ENCODE measurements around the gene BIN1. TPM values are rescaled to one million over a fixed set of nuclear protein-coding genes. Genes with fewer than 3 reads are reported as not detected.
"Not testable (repeated sequence)": the region's sequence is repeated elsewhere in the genome, so short reads cannot be mapped to it uniquely, and the experiment has no call there.

BIN1 gene
- total RNA-seq, 1 donor from 2014 or later: 65.2 TPM

GRCh38 chr2:127028745-127029144 is 78.2 kb downstream of the BIN1 start:
- DNase-seq (ENCODE audit: extremely low read depth, low read depth, low spot score): not testable (repeated sequence)

- DNase-seq (ENCODE audit: extremely low read depth, low read depth, low spot score): no peak
Observed at GRCh38 chr2:127027715-127028114, 79.2 kb downstream of the BIN1 start.

GRCh38 chr2:127025359-127026166 is 81.4 kb downstream of the BIN1 start:
- DNase-seq (ENCODE audit: extremely low read depth, low read depth, low spot score): no peak

- no peak for DNase-seq (ENCODE audit: extremely low read depth, low read depth, low spot score)
Observed at GRCh38 chr2:127024769-127025358, 82.1 kb downstream of the BIN1 start.

- no peak for DNase-seq (ENCODE audit: extremely low read depth, low read depth, low spot score)
Observed at GRCh38 chr2:127023504-127023903, 83.5 kb downstream of the BIN1 start.

- no peak for DNase-seq (ENCODE audit: extremely low read depth, low read depth, low spot score)
Observed at GRCh38 chr2:127022817-127023216, 84.1 kb downstream of the BIN1 start.

- DNase-seq (ENCODE audit: extremely low read depth, low read depth, low spot score): no peak
Observed at GRCh38 chr2:127020536-127020935, 86.4 kb downstream of the BIN1 start.

GRCh38 chr2:127017548-127017947 is 89.4 kb downstream of the BIN1 start:
- DNase-seq (ENCODE audit: extremely low read depth, low read depth, low spot score): no peak

GRCh38 chr2:127016329-127016728 is 90.6 kb downstream of the BIN1 start:
- no peak for DNase-seq (ENCODE audit: extremely low read depth, low read depth, low spot score)

- DNase-seq (ENCODE audit: extremely low read depth, low read depth, low spot score): no peak
Observed at GRCh38 chr2:127015106-127015910, 91.6 kb downstream of the BIN1 start.

- peak; percentile 41 for DNase-seq (ENCODE audit: extremely low read depth, low read depth, low spot score)
Observed at GRCh38 chr2:127014630-127015029, 92.3 kb downstream of the BIN1 start.

GRCh38 chr2:127014224-127014623 is 92.7 kb downstream of the BIN1 start:
- DNase-seq (ENCODE audit: extremely low read depth, low read depth, low spot score): no peak

- DNase-seq (ENCODE audit: extremely low read depth, low read depth, low spot score): no peak
Observed at GRCh38 chr2:127012868-127013267, 94.1 kb downstream of the BIN1 start.

GRCh38 chr2:127012215-127012614 is 94.7 kb downstream of the BIN1 start:
- DNase-seq (ENCODE audit: extremely low read depth, low read depth, low spot score): no peak

GRCh38 chr2:127011796-127012195 is 95.2 kb downstream of the BIN1 start:
- no peak for DNase-seq (ENCODE audit: extremely low read depth, low read depth, low spot score)

GRCh38 chr2:127011231-127011661 is 95.7 kb downstream of the BIN1 start:
- no peak for DNase-seq (ENCODE audit: extremely low read depth, low read depth, low spot score)

- DNase-seq (ENCODE audit: extremely low read depth, low read depth, low spot score): no peak
Observed at GRCh38 chr2:127008265-127009015, 98.5 kb downstream of the BIN1 start.

GRCh38 chr2:127007652-127008051 is 99.3 kb downstream of the BIN1 start:
- DNase-seq (ENCODE audit: extremely low read depth, low read depth, low spot score): no peak

- no peak for DNase-seq (ENCODE audit: extremely low read depth, low read depth, low spot score)
Observed at GRCh38 chr2:127006962-127007361, 100.0 kb downstream of the BIN1 start.

GRCh38 chr2:127004893-127005600 is 101.9 kb downstream of the BIN1 start:
- peak; percentile 23 for DNase-seq (ENCODE audit: extremely low read depth, low read depth, low spot score)
